NCI-H146 treated with DMSO at 0.1 percent for 48 hours (cell line): ENCODE measurements around the gene SLC35E3.

Source experiments
- DNase-seq: peaks from one replicate; lab custom pipeline; 2025; ENCODE audit not compliant: unreplicated experiment; lab: John Stamatoyannopoulos, UW

Gene SLC35E3

GRCh38 chr12:68769941-68770340 lies 24.0 kb downstream of the SLC35E3 start:
- DNase-seq, result no peak

GRCh38 chr12:68771223-68771925 lies 25.4 kb downstream of the SLC35E3 start:
- DNase-seq, result no peak

GRCh38 chr12:68772714-68773113 lies 26.7 kb downstream of the SLC35E3 start:
- DNase-seq, result no peak

- DNase-seq, result no peak
Measured at GRCh38 chr12:68773582-68773981, 27.6 kb downstream of the SLC35E3 start.

- no peak for DNase-seq
Measured at GRCh38 chr12:68775121-68775630, 29.2 kb downstream of the SLC35E3 start.

GRCh38 chr12:68776976-68777610 lies 31.1 kb downstream of the SLC35E3 start:
- DNase-seq, result no peak

- DNase-seq, result no peak
Measured at GRCh38 chr12:68779280-68779679, 33.3 kb downstream of the SLC35E3 start.

GRCh38 chr12:68780731-68781130 lies 34.8 kb downstream of the SLC35E3 start:
- DNase-seq, result no peak

GRCh38 chr12:68781728-68782127 lies 35.8 kb downstream of the SLC35E3 start:
- no peak for DNase-seq

- no peak for DNase-seq
Measured at GRCh38 chr12:68784015-68784414, 38.0 kb downstream of the SLC35E3 start.

GRCh38 chr12:68785358-68785757 lies 39.4 kb downstream of the SLC35E3 start:
- DNase-seq, result no peak

GRCh38 chr12:68785823-68786222 lies 39.8 kb downstream of the SLC35E3 start:
- DNase-seq, result no peak

GRCh38 chr12:68786929-68787328 lies 41.0 kb downstream of the SLC35E3 start:
- DNase-seq, result no peak

GRCh38 chr12:68788554-68789143 lies 42.7 kb downstream of the SLC35E3 start:
- no peak for DNase-seq

- DNase-seq, result no peak
Measured at GRCh38 chr12:68789144-68789878, 43.3 kb downstream of the SLC35E3 start.

GRCh38 chr12:68790081-68790951 lies 44.3 kb downstream of the SLC35E3 start:
- no peak for DNase-seq

- DNase-seq, result no peak
Measured at GRCh38 chr12:68790952-68791234, 44.9 kb downstream of the SLC35E3 start.

- DNase-seq, result no peak
Measured at GRCh38 chr12:68791897-68792481, 46.0 kb downstream of the SLC35E3 start.

GRCh38 chr12:68792952-68793351 lies 47.0 kb downstream of the SLC35E3 start:
- DNase-seq, result no peak

- DNase-seq, result no peak
Measured at GRCh38 chr12:68793436-68793835, 47.5 kb downstream of the SLC35E3 start.
